ENCODE data around the gene GUCA2A.

GUCA2A gene

DNA sequence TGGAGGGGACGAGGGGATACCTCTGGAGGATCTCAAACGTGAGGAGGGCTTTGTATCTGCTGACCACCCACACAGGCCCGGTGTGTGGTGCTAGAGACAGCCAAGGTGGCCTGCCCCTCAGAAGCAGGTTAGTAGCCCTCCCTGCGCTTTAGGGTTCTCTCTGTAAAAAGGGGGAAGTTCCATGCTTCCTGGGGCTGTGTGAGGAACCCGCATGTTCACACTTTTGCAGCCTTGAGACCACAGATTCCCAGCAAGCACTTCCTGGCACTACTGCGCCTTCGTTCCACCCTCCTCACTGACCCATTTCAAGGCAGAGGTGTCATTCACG is 19.2 kb downstream of the GUCA2A start:
- no peak for DNase-seq (ENCODE audit: low read depth)
- TF ChIP-seq, protein P1, sequence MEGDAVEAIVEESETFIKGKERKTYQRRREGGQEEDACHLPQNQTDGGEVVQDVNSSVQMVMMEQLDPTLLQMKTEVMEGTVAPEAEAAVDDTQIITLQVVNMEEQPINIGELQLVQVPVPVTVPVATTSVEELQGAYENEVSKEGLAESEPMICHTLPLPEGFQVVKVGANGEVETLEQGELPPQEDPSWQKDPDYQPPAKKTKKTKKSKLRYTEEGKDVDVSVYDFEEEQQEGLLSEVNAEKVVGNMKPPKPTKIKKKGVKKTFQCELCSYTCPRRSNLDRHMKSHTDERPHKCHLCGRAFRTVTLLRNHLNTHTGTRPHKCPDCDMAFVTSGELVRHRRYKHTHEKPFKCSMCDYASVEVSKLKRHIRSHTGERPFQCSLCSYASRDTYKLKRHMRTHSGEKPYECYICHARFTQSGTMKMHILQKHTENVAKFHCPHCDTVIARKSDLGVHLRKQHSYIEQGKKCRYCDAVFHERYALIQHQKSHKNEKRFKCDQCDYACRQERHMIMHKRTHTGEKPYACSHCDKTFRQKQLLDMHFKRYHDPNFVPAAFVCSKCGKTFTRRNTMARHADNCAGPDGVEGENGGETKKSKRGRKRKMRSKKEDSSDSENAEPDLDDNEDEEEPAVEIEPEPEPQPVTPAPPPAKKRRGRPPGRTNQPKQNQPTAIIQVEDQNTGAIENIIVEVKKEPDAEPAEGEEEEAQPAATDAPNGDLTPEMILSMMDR (IDR thresholded peaks at IDR 0.05; ENCODE audit: low read length, missing control alignments), result no peak
- no peak overlapping the region for H3K4me3 ChIP-seq (replicated peaks; ENCODE audit: low read depth, low read length)

DNA sequence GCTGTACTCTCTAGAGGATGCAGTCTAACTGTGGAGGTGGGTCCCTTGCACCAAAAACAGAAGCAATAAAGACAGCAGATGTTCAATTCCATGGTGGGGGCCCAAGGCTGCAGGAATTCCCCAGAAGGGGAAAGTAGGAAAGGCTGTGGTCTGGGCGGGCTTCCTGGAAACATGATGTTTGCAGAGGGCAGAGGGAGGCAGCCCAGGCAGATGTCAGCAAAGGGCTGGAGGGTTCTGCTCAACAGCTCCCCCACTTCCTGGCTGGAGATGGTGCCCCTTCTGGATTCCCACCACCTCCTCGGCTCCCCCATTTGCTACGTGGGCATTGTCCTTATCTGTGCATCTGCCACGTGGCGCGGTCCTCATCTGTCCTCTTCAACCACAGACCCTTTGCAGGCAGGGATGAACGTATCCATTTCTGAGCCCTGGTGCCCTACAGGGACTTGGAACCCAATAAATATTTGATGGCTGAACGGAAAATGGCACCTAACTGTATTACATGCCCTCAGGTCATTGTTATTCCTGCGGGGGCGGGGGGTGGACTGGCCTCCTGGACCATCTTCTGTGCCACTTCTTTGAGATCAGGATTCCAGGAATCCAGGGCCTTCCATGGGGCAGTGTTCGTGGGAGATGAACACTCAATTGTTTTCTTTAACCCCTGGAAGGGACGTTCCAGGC is 19.7 kb downstream of the GUCA2A start:
- no peak for DNase-seq (ENCODE audit: low read depth)
- H3K4me3 ChIP-seq (replicated peaks; ENCODE audit: low read depth, low read length), result no peak overlapping the region
- TF ChIP-seq, protein P1 (IDR thresholded peaks at IDR 0.05; ENCODE audit: low read length, missing control alignments), result no peak

DNA sequence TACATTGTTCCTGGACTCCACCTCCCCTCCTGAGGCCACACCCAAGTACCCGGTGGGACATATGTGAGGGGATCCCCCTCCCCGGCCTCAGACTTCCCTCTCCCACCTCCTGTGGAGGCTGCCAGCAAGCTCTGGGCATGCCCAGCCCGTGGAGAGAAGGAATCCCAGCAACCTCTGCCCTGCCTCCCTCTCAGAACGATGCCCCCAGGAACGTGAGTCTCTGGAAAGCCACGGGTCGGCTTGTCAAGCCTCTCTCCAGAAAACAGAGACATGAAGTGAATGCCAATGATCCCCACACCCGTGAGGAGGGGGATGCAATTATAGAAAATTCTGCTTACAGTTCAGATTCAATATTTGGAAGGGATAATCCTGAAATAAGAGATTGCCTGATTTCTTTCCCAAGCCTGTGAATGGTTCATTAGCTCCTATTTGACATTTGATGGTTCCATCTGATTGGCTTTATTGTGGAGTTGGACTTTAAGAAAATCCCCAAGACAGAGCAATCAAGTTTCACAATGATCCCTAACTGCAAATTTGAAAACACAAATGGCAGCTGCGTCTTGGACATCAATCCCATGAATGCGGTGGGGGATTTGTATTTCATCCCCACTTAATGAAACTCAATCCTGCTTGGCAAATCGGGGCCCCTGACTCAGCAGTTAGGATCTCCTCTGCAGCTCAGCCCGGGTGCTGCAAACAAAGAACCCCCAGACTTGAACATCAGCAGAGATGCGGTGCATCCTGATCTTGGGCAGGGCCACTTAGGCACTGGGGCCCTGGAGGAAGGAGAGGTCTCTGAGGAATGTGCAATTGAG is 20.4 kb downstream of the GUCA2A start:
- DNase-seq (ENCODE audit: low read depth), result no peak
- H3K4me3 ChIP-seq (replicated peaks; ENCODE audit: low read depth, low read length), result no peak overlapping the region
- TF ChIP-seq, protein P1 (IDR thresholded peaks at IDR 0.05; ENCODE audit: low read length, missing control alignments), result no peak

DNA sequence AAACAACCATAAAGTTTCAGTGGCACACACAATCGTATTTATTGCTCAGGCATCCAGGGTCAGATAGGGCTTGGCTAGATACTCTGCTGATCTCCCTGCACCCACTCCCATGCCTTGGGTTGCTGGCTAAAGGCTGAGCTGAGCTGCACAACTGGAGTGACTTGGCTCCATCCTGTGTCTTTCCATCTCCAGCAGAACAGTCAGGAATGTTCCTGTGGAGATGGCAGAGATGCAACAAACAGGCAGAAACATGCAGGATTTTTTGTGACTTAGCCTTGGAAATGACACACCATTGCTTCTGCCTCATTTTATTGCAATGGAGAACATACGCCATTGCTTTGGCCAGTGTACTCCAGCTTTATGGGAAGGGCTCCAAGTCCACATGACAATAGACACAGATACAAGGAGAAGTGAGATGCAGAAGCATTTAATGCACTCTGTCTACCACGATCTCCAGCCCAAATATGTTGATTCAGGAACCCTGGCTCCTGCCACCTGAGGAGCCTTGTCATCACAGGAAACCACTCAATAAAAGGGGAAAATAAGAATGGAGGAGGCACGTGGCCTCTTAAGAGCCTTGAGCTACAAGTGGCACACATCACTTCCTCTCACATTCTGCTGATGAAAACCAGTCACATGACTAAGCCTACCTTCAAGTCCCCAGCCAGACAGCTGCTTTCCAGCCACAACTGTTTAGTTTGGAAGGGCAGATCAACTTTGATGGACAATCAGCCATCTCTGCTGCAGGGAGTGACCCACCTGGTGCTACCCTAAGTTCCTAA is 21.5 kb downstream of the GUCA2A start:
- TF ChIP-seq, protein P1 (IDR thresholded peaks at IDR 0.05; ENCODE audit: low read length, missing control alignments), result no peak
- no peak for DNase-seq (ENCODE audit: low read depth)
- no peak overlapping the region for H3K4me3 ChIP-seq (replicated peaks; ENCODE audit: low read depth, low read length)

DNA sequence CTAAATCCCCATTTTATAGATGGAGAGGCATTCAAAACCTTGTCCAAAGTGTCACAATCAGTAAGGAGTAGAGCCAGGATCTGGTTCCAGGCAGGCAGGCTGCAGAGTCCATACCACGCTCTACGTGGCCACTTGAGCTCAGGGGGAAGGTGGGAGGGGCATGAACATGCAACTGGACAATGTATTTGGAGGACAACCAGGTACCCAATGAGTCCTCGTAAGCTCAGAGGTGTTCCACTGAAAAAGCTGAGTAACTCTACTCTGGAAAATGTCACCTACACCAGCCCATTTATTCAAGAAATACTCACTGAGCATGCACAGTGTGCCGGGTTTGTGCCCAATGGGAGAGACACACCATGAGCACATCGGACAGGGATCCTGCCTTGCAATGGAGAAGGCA is 22.6 kb downstream of the GUCA2A start:
- DNase-seq (ENCODE audit: low read depth), result no peak
- TF ChIP-seq, protein P1 (IDR thresholded peaks at IDR 0.05; ENCODE audit: low read length, missing control alignments), result no peak
- no peak overlapping the region for H3K4me3 ChIP-seq (replicated peaks; ENCODE audit: low read depth, low read length)

DNA sequence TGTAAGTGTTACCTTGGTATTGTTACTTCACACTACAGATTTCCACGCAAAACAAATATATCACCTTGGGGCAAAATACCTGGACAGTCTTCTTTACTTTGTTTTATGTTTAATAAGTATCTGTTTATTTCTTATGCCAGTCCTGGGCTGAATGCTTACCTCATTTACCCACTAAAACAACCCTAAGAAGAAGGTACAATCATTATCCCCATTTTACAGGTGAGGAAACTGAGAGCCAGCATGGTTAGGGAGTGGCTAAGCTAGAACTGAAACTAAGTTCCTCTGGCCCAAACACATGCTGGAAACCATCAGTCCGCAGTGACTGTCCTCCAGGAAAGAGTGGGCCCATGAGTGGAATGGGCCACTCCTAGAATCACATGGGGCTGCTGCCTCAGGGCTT is 24.4 kb downstream of the GUCA2A start:
- no peak overlapping the region for H3K4me3 ChIP-seq (replicated peaks; ENCODE audit: low read depth, low read length)
- DNase-seq (ENCODE audit: low read depth), result no peak
- TF ChIP-seq, protein P1 (IDR thresholded peaks at IDR 0.05; ENCODE audit: low read length, missing control alignments), result no peak

Data from fibroblast of pulmonary artery (primary cell).